Adrenal gland (tissue), 12 donors: Measurements from ENCODE around the gene ZNF503. TPM values are rescaled to one million over a fixed set of nuclear protein-coding genes. Genes with fewer than 3 reads are reported as not detected.

ENCODE experiments used
- DNase-seq, 7 donors: peaks; one replicate each; pipeline ENCODE4 v3.0.0-alpha.2; 2019 to 2020
- H3K27ac ChIP-seq, 5 donors: fragments of 200-600 bp; sonication (generic) in 4 of 5; 1 replicate in 3 of 5; 2 replicates in 2 of 5; pipeline versions ENCODE4 v1.5.1 to v1.8.0; 2016 to 2020; ENCODE audit warnings: mild to moderate bottlenecking in 1 of 5
- H3K27me3 ChIP-seq: fragments of 200-600 bp; 2 replicates; pipeline ENCODE4 v1.8.0; 2021
- H3K36me3 ChIP-seq, 2 donors: fragments of 200-600 bp; replicated peaks in 1 of 2; 1 replicate in 1 of 2; 2 replicates in 1 of 2; pipeline versions ENCODE4 v1.5.1 to v1.8.0; 2018 to 2022
- H3K4me1 ChIP-seq, 2 donors: fragments of 200-600 bp; replicated peaks in 1 of 2; 1 replicate in 1 of 2; 2 replicates in 1 of 2; pipeline versions ENCODE4 v1.5.1 to v1.8.0; 2018 to 2021
- H3K4me3 ChIP-seq, 4 donors: fragments of 200-600 bp; sonication (generic) in 3 of 4; one replicate each; pipeline ENCODE4 v1.5.1; 2016 to 2018
- H3K9me3 ChIP-seq, 3 donors: fragments of 200-600 bp; sonication (generic) in 1 of 3; replicated peaks in 1 of 3; 1 replicate in 2 of 3; 2 replicates in 1 of 3; pipeline versions ENCODE4 v1.5.1 to v1.8.0; 2016 to 2021
- CTCF ChIP-seq, 6 experiments: fragments of 450-650 bp in 4 of 6; fragments of 200-600 bp in 2 of 6; sonication (generic) in 1 of 6; IDR thresholded peaks; 1 replicate in 5 of 6; 2 replicates in 1 of 6; pipeline versions ENCODE4 v1.5.1 to v1.8.0; 2016 to 2021; ENCODE audit warnings: antibody characterized with exemption in 6 of 6, mild to moderate bottlenecking in 2 of 6, moderate library complexity in 1 of 6
- POLR2A ChIP-seq, 2 donors: fragments of 450-650 bp; IDR thresholded peaks; one replicate each; pipeline ENCODE4 v1.6.1; 2017; ENCODE audit warnings: antibody characterized with exemption in 2 of 2, mild to moderate bottlenecking in 2 of 2, moderate library complexity in 1 of 2
- WGBS, 4 donors: extraction: QIAGEN DNeasy Blood & Tissue Kit in 2 of 4; methylation state at CpG; one replicate each; pipeline versions ENCODE4 v1.1.5 to v1.1.7; 2013 to 2017; 5-methylcytosine and 5-hydroxymethylcytosine counted together
- intact Hi-C, 2 donors: fragments of 100-400 bp; cut with DNase I; formaldehyde crosslinking; loops; one replicate each; pipeline versions ENCODE4 v1.14.1 to v1.15.0; 2022 to 2023
- polyA plus RNA-seq, 3 donors: library from polyadenylated mRNA; stranded (reverse); fragments of 200-250 nt in 2 of 3; fragments of 350-450 nt in 1 of 3; fragmentation: Illumina TruSeq in 1 of 3; extraction: RNeasy Lipid Tissue Mini Kit (QIAGEN cat#74804) in 1 of 3; gene quantifications; one replicate each; pipeline ENCODE4 v1.2.3, GENCODE V29; 2013 to 2014
- total RNA-seq, 9 donors: library from RNA; depleted of rRNA in 4 of 9; stranded (reverse); fragments of >200 nt in 4 of 9; fragments of 120-200 nt in 1 of 9; fragmentation: NEBNext Ultra II Directional in 1 of 9; extraction: Animal tissue kit (Norgen Biotek cat#: 25700) in 1 of 9; gene quantifications; one replicate each; pipeline versions ENCODE4 v1.1.0 to v1.2.4, GENCODE V29; 2013 to 2023
- donor health status: healthy with polysubstance abuse.
- donor health status: Bipolar disorder and iron deficiency.
- donor health status: DM: yes; HTN: yes; CAD: no.
- donor health status: DM: no; HTN: no; CAD: no.
- donor health status: DM: no; HTN: no; CAD: no.
- donor health status: DM: yes; HTN: yes; CAD: no.

The ZNF503 gene
- total and polyA plus RNA-seq, 12 donors: 5.4 to 129 (median 46.0) TPM

- no peaks in the 10 kb centered on the region for H3K9me3 ChIP-seq
- H3K4me1 ChIP-seq: peaks cover 38 to 45% of the 10 kb centered on the region in 2 donors
- no peaks in the 10 kb centered on the region for H3K27me3 ChIP-seq
- DNase-seq: no peak
- 89 to 95% (median 95%) methylated on average over 1 of the region's 1 CpG for WGBS, 4 donors
- H3K36me3 ChIP-seq: no peaks in the 10 kb centered on the region
- intact Hi-C loops: no loop called here
- H3K27ac ChIP-seq: peak overlapping the region in 2 of 5 donors; percentile 64 to 94
- no peak overlapping the region for H3K4me3 ChIP-seq
- TF ChIP-seq POLR2A (IDR thresholded peaks at IDR 0.05) (no peak), CTCF (IDR thresholded peaks at IDR 0.05) (no peak)
These were observed 25.3 kb upstream of the ZNF503 start for GRCh38 chr10:75426880-75427279.

GRCh38 chr10:75425291-75426079 lies 23.9 kb upstream of the ZNF503 start:
- Histone ChIP-seq H3K4me3 (no peak overlapping the region), H3K27ac (no peak overlapping the region), H3K36me3 (no peaks in the 10 kb centered on the region), H3K9me3 (no peaks in the 10 kb centered on the region), H3K4me1 (peaks cover 30 to 37% of the 10 kb centered on the region in 2 donors), H3K27me3 (no peaks in the 10 kb centered on the region)
- intact Hi-C loops: no loop called here
- TF ChIP-seq CTCF (IDR thresholded peaks at IDR 0.05): no peak
- WGBS, 4 donors: 93 to 100% (median 96%) methylated on average over 6 of the region's 6 CpGs
- peak in 1 of 7 donors; percentile 14 for DNase-seq

- H3K27ac ChIP-seq: no peak overlapping the region
- DNase-seq: peak in 1 of 7 donors; percentile 21
- no peak overlapping the region for H3K4me3 ChIP-seq
- intact Hi-C loops: no loop called here
- no peaks in the 10 kb centered on the region for H3K9me3 ChIP-seq
- WGBS, 4 donors: 69 to 80% (median 73%) methylated on average over 2 of the region's 2 CpGs
- no peak for TF ChIP-seq POLR2A (IDR thresholded peaks at IDR 0.05)
- no peak for TF ChIP-seq CTCF (IDR thresholded peaks at IDR 0.05)
- peaks cover 21 to 28% of the 10 kb centered on the region in 2 donors for H3K4me1 ChIP-seq
- no peaks in the 10 kb centered on the region for H3K27me3 ChIP-seq
- no peaks in the 10 kb centered on the region for H3K36me3 ChIP-seq
These were observed 23.0 kb upstream of the ZNF503 start for GRCh38 chr10:75424571-75424970.

GRCh38 chr10:75422913-75423312 lies 21.3 kb upstream of the ZNF503 start:
- H3K36me3 ChIP-seq: no peaks in the 10 kb centered on the region
- DNase-seq: peak in 2 of 7 donors; percentile 7 to 9
- intact Hi-C loops: no loop called here
- TF ChIP-seq POLR2A (IDR thresholded peaks at IDR 0.05) (no peak), CTCF (IDR thresholded peaks at IDR 0.05) (no peak)
- H3K4me3 ChIP-seq: no peak overlapping the region
- WGBS, 4 donors: 95 to 97% (median 96%) methylated on average over 6 of the region's 6 CpGs
- H3K27ac ChIP-seq: no peak overlapping the region
- H3K27me3 ChIP-seq: no peaks in the 10 kb centered on the region
- no peaks in the 10 kb centered on the region for H3K9me3 ChIP-seq
- peaks cover 4 to 12% of the 10 kb centered on the region in 2 donors for H3K4me1 ChIP-seq
